ENCODE data around the gene LRTM2.

Gene LRTM2

GRCh38 chr12:1879633-1880032, 59.3 kb downstream of the LRTM2 start:
- DNase-seq (ENCODE audit: low spot score) = no peak
- in situ Hi-C loops (cut with MboI; ENCODE audit: low pct_unique_long_range_greater_than_20kb, low sequenced_read_pairs, unreplicated experiment) = no loop called here
- no peak for TF ChIP-seq CTCF (IDR thresholded peaks at IDR 0.05; ENCODE audit: extremely low read depth, insufficient read depth, missing control alignments)

GRCh38 chr12:1880153-1880845, 59.9 kb downstream of the LRTM2 start:
- DNase-seq (ENCODE audit: low spot score) = no peak
- in situ Hi-C loops (cut with MboI; ENCODE audit: low pct_unique_long_range_greater_than_20kb, low sequenced_read_pairs, unreplicated experiment) = no loop called here
- TF ChIP-seq CTCF (IDR thresholded peaks at IDR 0.05; ENCODE audit: extremely low read depth, insufficient read depth, missing control alignments) = no peak

- no peak for TF ChIP-seq CTCF (IDR thresholded peaks at IDR 0.05; ENCODE audit: extremely low read depth, insufficient read depth, missing control alignments)
- in situ Hi-C loops (cut with MboI; ENCODE audit: low pct_unique_long_range_greater_than_20kb, low sequenced_read_pairs, unreplicated experiment) = no loop called here
- DNase-seq (ENCODE audit: low spot score) = no peak
Measured at GRCh38 chr12:1880876-1881275, 60.5 kb downstream of the LRTM2 start.

GRCh38 chr12:1881301-1881700, 60.9 kb downstream of the LRTM2 start:
- DNase-seq (ENCODE audit: low spot score) = no peak
- in situ Hi-C loops (cut with MboI; ENCODE audit: low pct_unique_long_range_greater_than_20kb, low sequenced_read_pairs, unreplicated experiment) = no loop called here
- no peak for TF ChIP-seq CTCF (IDR thresholded peaks at IDR 0.05; ENCODE audit: extremely low read depth, insufficient read depth, missing control alignments)

- in situ Hi-C loops (cut with MboI; ENCODE audit: low pct_unique_long_range_greater_than_20kb, low sequenced_read_pairs, unreplicated experiment) = no loop called here
- no peak for TF ChIP-seq CTCF (IDR thresholded peaks at IDR 0.05; ENCODE audit: extremely low read depth, insufficient read depth, missing control alignments)
- no peak for DNase-seq (ENCODE audit: low spot score)
Measured at GRCh38 chr12:1881936-1882335, 61.6 kb downstream of the LRTM2 start.

- in situ Hi-C loops (cut with MboI; ENCODE audit: low pct_unique_long_range_greater_than_20kb, low sequenced_read_pairs, unreplicated experiment) = no loop called here
- no peak for DNase-seq (ENCODE audit: low spot score)
- TF ChIP-seq CTCF (IDR thresholded peaks at IDR 0.05; ENCODE audit: extremely low read depth, insufficient read depth, missing control alignments) = no peak
Measured at GRCh38 chr12:1882405-1882804, 62.0 kb downstream of the LRTM2 start.

Measured in GM13977 (cell line).